ENCODE data around the gene FHIT.

DNA sequence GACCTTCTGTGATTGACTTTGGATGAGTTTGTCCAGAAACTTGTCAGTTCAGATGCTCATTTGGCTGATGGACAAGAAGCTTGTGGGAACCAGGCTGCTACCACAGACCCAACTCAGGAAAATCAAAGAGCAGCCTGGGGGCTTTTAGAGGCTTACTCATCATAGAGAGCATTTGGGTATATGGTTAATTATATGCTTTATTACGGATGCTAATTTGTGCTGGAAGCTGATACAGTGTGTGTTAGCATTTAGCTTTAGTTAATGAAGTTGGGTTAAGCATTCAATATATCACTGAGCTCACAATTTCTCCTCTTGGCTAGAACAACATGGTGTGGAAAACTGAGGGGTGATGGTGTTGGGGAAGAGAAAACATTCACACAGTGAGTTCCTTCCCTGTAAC is 1537.2 kb downstream of the FHIT start:
- TF ChIP-seq, protein P1, sequence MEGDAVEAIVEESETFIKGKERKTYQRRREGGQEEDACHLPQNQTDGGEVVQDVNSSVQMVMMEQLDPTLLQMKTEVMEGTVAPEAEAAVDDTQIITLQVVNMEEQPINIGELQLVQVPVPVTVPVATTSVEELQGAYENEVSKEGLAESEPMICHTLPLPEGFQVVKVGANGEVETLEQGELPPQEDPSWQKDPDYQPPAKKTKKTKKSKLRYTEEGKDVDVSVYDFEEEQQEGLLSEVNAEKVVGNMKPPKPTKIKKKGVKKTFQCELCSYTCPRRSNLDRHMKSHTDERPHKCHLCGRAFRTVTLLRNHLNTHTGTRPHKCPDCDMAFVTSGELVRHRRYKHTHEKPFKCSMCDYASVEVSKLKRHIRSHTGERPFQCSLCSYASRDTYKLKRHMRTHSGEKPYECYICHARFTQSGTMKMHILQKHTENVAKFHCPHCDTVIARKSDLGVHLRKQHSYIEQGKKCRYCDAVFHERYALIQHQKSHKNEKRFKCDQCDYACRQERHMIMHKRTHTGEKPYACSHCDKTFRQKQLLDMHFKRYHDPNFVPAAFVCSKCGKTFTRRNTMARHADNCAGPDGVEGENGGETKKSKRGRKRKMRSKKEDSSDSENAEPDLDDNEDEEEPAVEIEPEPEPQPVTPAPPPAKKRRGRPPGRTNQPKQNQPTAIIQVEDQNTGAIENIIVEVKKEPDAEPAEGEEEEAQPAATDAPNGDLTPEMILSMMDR (IDR thresholded peaks at IDR 0.05 in 4 of 5, conservative IDR thresholded peaks at IDR 0.05 in 1 of 5): no peak
- no peak for TF ChIP-seq POLR2A (IDR thresholded peaks at IDR 0.05)
